Stomach smooth muscle (tissue), 2 donors: ENCODE measurements around the gene MZB1.

Experiments
- H3K27ac ChIP-seq: one replicate; pipeline ENCODE4 v1.7.0; 2013; ENCODE audit warnings: mild to moderate bottlenecking, low read length, inconsistent platforms
- H3K27me3 ChIP-seq, 2 donors: one replicate each; pipeline ENCODE4 v1.7.0; 2013; ENCODE audit warnings: low read length in 2 of 2; ENCODE audit not compliant: insufficient read depth in 2 of 2, control insufficient read depth in 1 of 2
- H3K36me3 ChIP-seq, 2 donors: one replicate each; pipeline ENCODE4 v1.7.0; 2013; ENCODE audit warnings: low read length in 2 of 2; ENCODE audit not compliant: control insufficient read depth in 2 of 2, insufficient read depth in 2 of 2
- H3K4me1 ChIP-seq: one replicate; pipeline ENCODE4 v1.7.0; 2013; ENCODE audit warnings: low read length; ENCODE audit not compliant: control insufficient read depth, insufficient read depth
- H3K4me3 ChIP-seq, 2 donors: one replicate each; pipeline ENCODE4 v1.7.0; 2013; ENCODE audit warnings: low read length in 2 of 2
- H3K9ac ChIP-seq, 2 donors: one replicate each; pipeline ENCODE4 v1.7.0; 2013; ENCODE audit warnings: low read length in 2 of 2, mild to moderate bottlenecking in 1 of 2
- H3K9me3 ChIP-seq, 2 donors: one replicate each; pipeline ENCODE4 v1.7.0; 2013; ENCODE audit warnings: low read length in 2 of 2; ENCODE audit not compliant: control insufficient read depth in 2 of 2
- donor health status: healthy.
- donor health status: Pancreatic carcinoma.

MZB1 gene

DNA sequence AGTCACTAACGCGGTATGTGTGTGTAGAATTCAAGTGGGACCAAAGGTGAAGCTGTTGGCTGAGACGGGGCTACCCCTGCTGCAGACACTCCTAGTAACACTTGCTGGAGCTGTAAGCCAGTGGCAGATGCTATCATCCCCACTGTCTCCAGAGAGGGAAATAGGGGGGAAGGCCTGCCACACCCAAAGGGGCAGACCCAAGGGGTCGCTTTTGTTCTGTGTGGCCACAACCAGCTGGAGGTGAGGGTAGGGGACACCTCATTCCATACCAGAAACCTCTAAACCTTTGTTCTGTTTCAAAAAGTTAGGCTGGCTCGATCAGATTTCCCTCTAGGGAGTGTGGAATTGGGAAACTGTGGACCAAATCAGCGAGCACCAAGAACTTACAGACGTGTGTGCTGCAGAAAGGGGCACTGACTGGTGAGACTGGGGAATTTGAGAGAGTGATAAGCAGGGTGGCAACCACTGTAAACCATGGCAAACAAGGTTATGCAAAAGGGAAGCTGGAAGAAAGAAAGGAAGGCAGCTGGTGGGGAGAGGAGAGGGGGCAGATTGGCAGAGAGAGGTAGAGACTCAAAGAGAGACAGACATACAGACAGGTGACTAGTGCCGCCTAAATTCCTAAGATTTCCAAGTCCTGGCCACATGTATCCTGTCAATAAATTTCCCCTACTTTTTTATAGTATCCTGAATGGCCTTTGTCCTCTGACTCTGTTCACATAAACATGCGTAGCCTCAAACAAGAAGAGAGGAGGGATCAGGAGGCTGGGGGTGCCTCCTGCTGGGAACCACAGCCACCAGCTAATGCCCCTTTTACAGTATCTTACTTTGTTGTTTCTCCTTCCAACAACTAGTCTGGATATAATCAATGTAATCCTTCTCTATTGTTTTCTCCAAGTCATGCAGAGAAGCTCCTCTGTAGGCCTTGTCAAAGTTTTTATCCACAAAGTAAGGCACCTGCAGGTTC, 29.8 kb upstream of the MZB1 start:
- no peaks in the 10 kb centered on the region for H3K27me3 ChIP-seq
- no peak overlapping the region for H3K27ac ChIP-seq
- H3K4me1 ChIP-seq = peaks cover 35% of the 10 kb centered on the region
- H3K4me3 ChIP-seq = no peak overlapping the region
- H3K9ac ChIP-seq = no peak overlapping the region
- H3K36me3 ChIP-seq = peaks cover 19 to 22% of the 10 kb centered on the region in 2 donors
- H3K9me3 ChIP-seq = no peaks in the 10 kb centered on the region

GRCh38 chr5:139418793-139419192, 29.1 kb upstream of the MZB1 start:
- H3K4me1 ChIP-seq = peaks cover 40% of the 10 kb centered on the region
- no peaks in the 10 kb centered on the region for H3K27me3 ChIP-seq
- H3K9me3 ChIP-seq = no peaks in the 10 kb centered on the region
- no peak overlapping the region for H3K9ac ChIP-seq
- peaks cover 17 to 20% of the 10 kb centered on the region in 2 donors for H3K36me3 ChIP-seq
- no peak overlapping the region for H3K27ac ChIP-seq
- H3K4me3 ChIP-seq = no peak overlapping the region

GRCh38 chr5:139417214-139417613, 27.5 kb upstream of the MZB1 start:
- peaks cover 44% of the 10 kb centered on the region for H3K4me1 ChIP-seq
- no peaks in the 10 kb centered on the region for H3K27me3 ChIP-seq
- no peak overlapping the region for H3K4me3 ChIP-seq
- peaks cover 16 to 22% of the 10 kb centered on the region in 2 donors for H3K36me3 ChIP-seq
- no peak overlapping the region for H3K27ac ChIP-seq
- no peak overlapping the region for H3K9ac ChIP-seq
- no peaks in the 10 kb centered on the region for H3K9me3 ChIP-seq

DNA sequence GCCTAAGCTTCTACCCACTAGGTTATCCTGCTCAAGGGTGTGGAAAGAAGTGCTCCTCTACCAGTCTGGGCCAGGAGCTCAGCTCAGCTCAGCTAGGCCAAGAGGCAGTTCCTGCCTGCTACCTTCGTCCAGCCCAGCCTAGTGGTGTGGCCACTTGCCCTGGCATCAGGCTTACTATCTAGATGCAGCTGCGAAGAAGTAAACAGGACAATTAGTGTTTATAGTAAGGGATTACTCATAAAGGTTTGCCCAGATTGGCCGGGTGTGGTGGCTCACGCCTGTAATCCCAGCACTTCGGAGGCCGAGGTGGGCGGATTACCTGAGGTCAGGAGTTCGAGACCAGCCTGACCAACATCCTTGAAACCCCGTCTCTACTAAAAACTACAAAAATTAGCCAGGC, 26.9 kb upstream of the MZB1 start:
- Histone ChIP-seq H3K4me3 (peak overlapping the region in 1 of 2 donors; percentile 22), H3K4me1 (peaks cover 44% of the 10 kb centered on the region), H3K27me3 (no peaks in the 10 kb centered on the region), H3K9ac (no peak overlapping the region), H3K36me3 (peaks cover 16 to 22% of the 10 kb centered on the region in 2 donors), H3K9me3 (no peaks in the 10 kb centered on the region), H3K27ac (no peak overlapping the region)

GRCh38 chr5:139415869-139416268, 26.2 kb upstream of the MZB1 start:
- Histone ChIP-seq H3K9ac (no peak overlapping the region), H3K4me3 (no peak overlapping the region), H3K27ac (peak overlapping the region; percentile 18), H3K9me3 (no peaks in the 10 kb centered on the region), H3K4me1 (peaks cover 48% of the 10 kb centered on the region), H3K36me3 (peaks cover 16 to 22% of the 10 kb centered on the region in 2 donors), H3K27me3 (no peaks in the 10 kb centered on the region)

DNA sequence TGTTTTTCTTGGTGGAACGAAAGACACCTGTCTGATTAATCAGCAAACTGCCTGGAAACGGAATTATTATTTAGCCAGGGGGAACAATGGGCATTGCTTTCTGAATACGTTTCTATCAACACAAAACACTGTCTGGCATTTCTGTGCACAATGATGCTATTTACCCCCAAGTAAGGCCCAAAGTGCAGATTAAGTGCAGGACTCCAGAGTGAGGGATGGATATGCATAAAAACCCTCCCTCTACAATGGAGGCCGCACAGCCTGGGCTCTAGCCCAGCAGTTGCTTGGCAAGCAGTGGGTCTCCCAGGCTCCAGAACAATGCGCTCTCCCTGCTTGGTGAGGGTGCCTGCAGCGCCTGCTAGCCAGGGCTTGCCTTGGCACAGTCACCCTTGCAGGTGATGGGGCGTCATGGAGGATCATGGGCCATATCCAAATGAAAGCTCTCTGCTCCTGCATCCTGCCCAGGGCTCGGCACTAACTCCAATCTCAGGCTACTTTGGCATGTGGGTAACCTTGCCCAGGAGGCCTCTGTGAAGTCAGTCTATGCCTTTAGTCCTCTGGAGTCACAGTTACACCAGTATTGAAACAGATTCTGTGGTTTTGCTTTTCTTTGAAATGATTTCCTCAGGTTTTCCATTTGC, 25.6 kb upstream of the MZB1 start:
- H3K9ac ChIP-seq = no peak overlapping the region

GRCh38 chr5:139414581-139415130, 24.9 kb upstream of the MZB1 start:
- Histone ChIP-seq H3K9me3 (no peaks in the 10 kb centered on the region), H3K36me3 (peaks cover 11 to 15% of the 10 kb centered on the region in 2 donors), H3K4me3 (peak overlapping the region in 1 of 2 donors; percentile 44), H3K9ac (no peak overlapping the region), H3K27ac (peak overlapping the region; percentile 53), H3K4me1 (peaks cover 54% of the 10 kb centered on the region), H3K27me3 (no peaks in the 10 kb centered on the region)

More for the DNA sequence above, 25.6 kb upstream of the MZB1 start:
- no peaks in the 10 kb centered on the region for H3K27me3 ChIP-seq
- H3K27ac ChIP-seq = peak overlapping the region; percentile 18
- H3K4me1 ChIP-seq = peaks cover 50% of the 10 kb centered on the region
- peaks cover 16 to 22% of the 10 kb centered on the region in 2 donors for H3K36me3 ChIP-seq
- no peaks in the 10 kb centered on the region for H3K9me3 ChIP-seq
- peak overlapping the region in 1 of 2 donors; percentile 40 for H3K4me3 ChIP-seq

DNA sequence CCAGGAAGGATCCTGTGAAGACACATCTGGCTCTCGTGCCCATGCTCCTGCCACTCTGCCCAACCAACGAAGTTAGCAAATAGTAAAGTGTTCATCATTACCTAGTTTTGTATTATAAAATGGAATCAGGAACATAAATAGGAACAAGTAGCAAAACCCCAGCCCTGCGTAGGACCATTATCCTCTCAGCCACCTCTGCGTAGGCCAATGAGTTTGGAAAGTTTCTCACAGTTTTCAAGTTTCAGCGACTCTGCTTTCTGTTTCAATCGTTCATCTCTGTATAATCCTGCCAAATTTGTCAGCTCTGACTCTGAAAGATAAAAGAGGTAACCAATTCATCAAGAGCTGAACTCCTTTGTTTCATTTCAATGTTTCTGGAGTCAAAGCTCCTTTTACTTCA, 24.2 kb upstream of the MZB1 start:
- Histone ChIP-seq H3K27ac (peak overlapping the region; percentile 53), H3K27me3 (no peaks in the 10 kb centered on the region), H3K4me1 (peaks cover 47% of the 10 kb centered on the region), H3K9me3 (no peaks in the 10 kb centered on the region), H3K9ac (no peak overlapping the region), H3K4me3 (no peak overlapping the region), H3K36me3 (peaks cover 5 to 9% of the 10 kb centered on the region in 2 donors)

- no peaks in the 10 kb centered on the region for H3K27me3 ChIP-seq
- H3K36me3 ChIP-seq = peaks cover 0 to 5% of the 10 kb centered on the region in 2 donors
- H3K4me3 ChIP-seq = no peak overlapping the region
- H3K4me1 ChIP-seq = peaks cover 47% of the 10 kb centered on the region
- no peaks in the 10 kb centered on the region for H3K9me3 ChIP-seq
- H3K27ac ChIP-seq = no peak overlapping the region
- H3K9ac ChIP-seq = no peak overlapping the region
Measured at GRCh38 chr5:139413153-139413552, 23.4 kb upstream of the MZB1 start.

GRCh38 chr5:139410993-139411828, 21.5 kb upstream of the MZB1 start:
- H3K4me3 ChIP-seq = no peak overlapping the region
- no peaks in the 10 kb centered on the region for H3K9me3 ChIP-seq
- H3K4me1 ChIP-seq = peaks cover 35% of the 10 kb centered on the region
- no peaks in the 10 kb centered on the region for H3K27me3 ChIP-seq
- H3K27ac ChIP-seq = peak overlapping the region; percentile 58
- no peak overlapping the region for H3K9ac ChIP-seq
- H3K36me3 ChIP-seq = peaks cover 0 to 5% of the 10 kb centered on the region in 2 donors
